Caco-2 (cell line): Measurements from ENCODE around the gene KLHL9. TPM values are rescaled to one million over a fixed set of nuclear protein-coding genes. Genes with fewer than 3 reads are reported as not detected.

Experiments used
- BruUV-seq: library from RNA; stranded (reverse); fragments of 400-500 nt; replicated peaks from 2 replicates; lab custom pipeline; 2021; lab: Mats Ljungman, UMichigan
- CTCF ChIA-PET: fragments of 300-600 bp; sonication (Branson Sonifier 250); formaldehyde crosslinking; loops from one replicate; lab custom pipeline; 2022; ENCODE audit warnings: antibody characterized with exemption; lab: Charles Lee
- POLR2A ChIA-PET: fragments of 300-600 bp; sonication (Branson Sonifier 250); formaldehyde crosslinking; loops from one replicate; lab custom pipeline; 2022; ENCODE audit warnings: antibody characterized with exemption; lab: Charles Lee
- DNase-seq, 2 experiments: peaks; one replicate each; pipeline versions ENCODE4 v3.0.0 to v3.0.0-alpha.2; 2020 to 2022
- H3K27me3 ChIP-seq: replicated peaks from 2 replicates; pipeline ENCODE4 v1.6.0; 2011; ENCODE audit warnings: low read length; ENCODE audit not compliant: control insufficient read depth, insufficient read depth
- H3K36me3 ChIP-seq: 2 replicates; pipeline ENCODE4 v1.5.1; 2011; ENCODE audit warnings: low read length; ENCODE audit not compliant: control insufficient read depth, insufficient read depth
- H3K4me1 ChIP-seq: fragments of 250-450 bp; sonication (Bioruptor Pico); 2 replicates; pipeline ENCODE4 v1.5.1; 2020; ENCODE audit warnings: mild to moderate bottlenecking
- H3K4me3 ChIP-seq: 2 replicates; pipeline ENCODE4 v1.5.1; 2011; ENCODE audit warnings: low read depth, mild to moderate bottlenecking, control low read depth, low read length
- H3K9me3 ChIP-seq: fragments of 250-450 bp; sonication (Bioruptor Pico); 2 replicates; pipeline ENCODE4 v1.5.1; 2020; ENCODE audit warnings: mild to moderate bottlenecking, moderate library complexity
- H3K27ac Mint-ChIP-seq: one replicate; pipeline ENCODE4 v1.8.0; 2022; ENCODE audit warnings: mixed read lengths; ENCODE audit not compliant: unreplicated experiment
- H3K27me3 Mint-ChIP-seq: one replicate; pipeline ENCODE4 v1.8.0; 2022; ENCODE audit warnings: mixed read lengths; ENCODE audit not compliant: insufficient read depth, unreplicated experiment
- H3K36me3 Mint-ChIP-seq: one replicate; pipeline ENCODE4 v1.8.0; 2022; ENCODE audit warnings: mild to moderate bottlenecking, mixed read lengths; ENCODE audit not compliant: insufficient read depth, unreplicated experiment
- H3K4me1 Mint-ChIP-seq: one replicate; pipeline ENCODE4 v1.8.0; 2022; ENCODE audit warnings: low read depth, mixed read lengths; ENCODE audit not compliant: unreplicated experiment
- H3K4me3 Mint-ChIP-seq: one replicate; pipeline ENCODE4 v1.8.0; 2022; ENCODE audit warnings: mild to moderate bottlenecking, moderate library complexity, mixed read lengths; ENCODE audit not compliant: unreplicated experiment
- H3K9me3 Mint-ChIP-seq: one replicate; pipeline ENCODE4 v1.8.0; 2022; ENCODE audit warnings: mixed read lengths; ENCODE audit not compliant: unreplicated experiment
- intact Hi-C: fragments of 100-400 bp; cut with micrococcal nuclease; formaldehyde crosslinking; loops from one replicate; pipeline ENCODE4 v1.10.0; 2022; ENCODE audit not compliant: unreplicated experiment
- total RNA-seq: library from RNA; stranded (reverse); gene quantifications from 2 replicates; pipeline ENCODE4 v1.2.3, GENCODE V29; 2022
- TF ChIP-seq, protein P1 (sequence below), 2 experiments: fragments of 200-600 bp in 1 of 2; IDR thresholded peaks; 1 replicate in 1 of 2; 2 replicates in 1 of 2; pipeline versions ENCODE4 v1.5.1 to v1.8.0; 2011 to 2022; ENCODE audit warnings: antibody characterized with exemption in 1 of 2, control low read depth in 1 of 2, inconsistent platforms in 1 of 2, low read depth in 1 of 2, low read length in 1 of 2, mild to moderate bottlenecking in 1 of 2, moderate library complexity in 1 of 2; ENCODE audit not compliant: insufficient read depth in 1 of 2, severe bottlenecking in 1 of 2, unreplicated experiment in 1 of 2

The KLHL9 gene
- total RNA-seq, 1 experiment from 2014 or later, result 13.5 TPM

DNA sequence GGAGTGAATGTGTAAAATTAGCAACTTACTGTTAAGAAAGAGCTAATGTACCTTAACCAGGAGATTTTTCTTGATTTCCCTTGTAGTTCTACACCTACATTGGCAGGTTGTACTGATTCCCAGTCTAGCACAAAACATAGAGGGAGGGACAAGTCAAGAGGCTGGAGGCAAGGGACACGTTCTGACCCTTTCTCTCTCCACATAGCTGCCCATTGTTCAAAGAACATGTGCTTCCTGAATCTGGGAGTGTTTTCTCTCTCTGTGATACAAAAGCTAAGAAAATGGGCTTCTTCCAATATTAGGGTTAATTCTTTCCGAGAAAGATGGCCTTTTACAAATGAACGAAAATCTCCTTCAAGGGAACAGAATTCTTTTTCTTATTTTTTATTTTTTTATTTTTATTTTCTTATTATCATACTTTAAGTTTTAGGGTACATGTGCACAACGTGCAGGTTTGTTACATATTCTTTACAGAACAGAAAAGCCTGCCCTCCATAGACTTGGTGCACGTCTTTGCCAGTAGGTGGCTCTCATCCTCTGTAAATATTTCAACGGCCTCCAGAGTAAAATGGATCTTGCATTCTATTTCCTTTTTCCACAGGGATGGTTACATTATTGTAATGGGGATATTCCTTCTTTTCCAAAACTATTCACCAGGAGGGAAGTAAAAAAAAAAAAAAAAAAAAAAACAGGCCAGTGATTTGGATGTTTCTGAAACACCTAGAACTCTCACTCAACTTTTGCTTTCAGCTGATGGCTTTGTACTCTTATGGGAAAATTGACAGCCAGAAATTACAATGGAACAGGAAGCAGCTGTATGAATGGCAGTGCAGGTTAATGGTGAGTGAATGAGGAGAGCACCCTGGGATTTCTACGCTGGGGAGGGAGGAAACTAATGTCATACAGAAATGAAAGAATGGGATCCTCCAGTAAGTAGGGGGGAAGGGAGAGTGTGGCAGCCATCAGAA, 17.0 kb downstream of the KLHL9 start:
- H3K9me3 Mint-ChIP-seq, result no peaks in the 10 kb centered on the region
- H3K27me3 ChIP-seq, result no peaks in the 10 kb centered on the region
- BruUV-seq, result no TSS peak
- POLR2A ChIA-PET, result no interaction called here
- intact Hi-C loops, result loop anchor here (1.0 to 10.0 kb wide), 4 partner anchors 78 to 471 kb away; partner anchors contain the start of gene IFNA4
- CTCF ChIA-PET, result interaction anchor here (0.6 to 1.3 kb wide), 7 partner anchors 15 to 1102 kb away, joined by 3 to 9 read pairs (median 4); no protein-coding TSS in a partner anchor
- peaks cover 5% of the 10 kb centered on the region for H3K4me1 Mint-ChIP-seq
- peaks cover 11% of the 10 kb centered on the region for H3K36me3 Mint-ChIP-seq
- TF ChIP-seq, protein P1, sequence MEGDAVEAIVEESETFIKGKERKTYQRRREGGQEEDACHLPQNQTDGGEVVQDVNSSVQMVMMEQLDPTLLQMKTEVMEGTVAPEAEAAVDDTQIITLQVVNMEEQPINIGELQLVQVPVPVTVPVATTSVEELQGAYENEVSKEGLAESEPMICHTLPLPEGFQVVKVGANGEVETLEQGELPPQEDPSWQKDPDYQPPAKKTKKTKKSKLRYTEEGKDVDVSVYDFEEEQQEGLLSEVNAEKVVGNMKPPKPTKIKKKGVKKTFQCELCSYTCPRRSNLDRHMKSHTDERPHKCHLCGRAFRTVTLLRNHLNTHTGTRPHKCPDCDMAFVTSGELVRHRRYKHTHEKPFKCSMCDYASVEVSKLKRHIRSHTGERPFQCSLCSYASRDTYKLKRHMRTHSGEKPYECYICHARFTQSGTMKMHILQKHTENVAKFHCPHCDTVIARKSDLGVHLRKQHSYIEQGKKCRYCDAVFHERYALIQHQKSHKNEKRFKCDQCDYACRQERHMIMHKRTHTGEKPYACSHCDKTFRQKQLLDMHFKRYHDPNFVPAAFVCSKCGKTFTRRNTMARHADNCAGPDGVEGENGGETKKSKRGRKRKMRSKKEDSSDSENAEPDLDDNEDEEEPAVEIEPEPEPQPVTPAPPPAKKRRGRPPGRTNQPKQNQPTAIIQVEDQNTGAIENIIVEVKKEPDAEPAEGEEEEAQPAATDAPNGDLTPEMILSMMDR (IDR thresholded peaks at IDR 0.05; ENCODE audit: insufficient read depth in 1 of 2, low read depth in 1 of 2, low read length in 1 of 2, severe bottlenecking in 1 of 2, unreplicated experiment in 1 of 2), result peak; percentile 48 to 65
- peaks cover 9% of the 10 kb centered on the region for H3K27me3 Mint-ChIP-seq
- DNase-seq, result peak in 1 of 2 experiments; percentile 39
- H3K9me3 ChIP-seq, result no peaks in the 10 kb centered on the region
- no peak overlapping the region for H3K4me3 ChIP-seq
- no peaks in the 10 kb centered on the region for H3K36me3 ChIP-seq
- H3K27ac Mint-ChIP-seq, result no peak overlapping the region
- H3K4me1 ChIP-seq, result no peaks in the 10 kb centered on the region
- H3K4me3 Mint-ChIP-seq, result no peak overlapping the region

DNA sequence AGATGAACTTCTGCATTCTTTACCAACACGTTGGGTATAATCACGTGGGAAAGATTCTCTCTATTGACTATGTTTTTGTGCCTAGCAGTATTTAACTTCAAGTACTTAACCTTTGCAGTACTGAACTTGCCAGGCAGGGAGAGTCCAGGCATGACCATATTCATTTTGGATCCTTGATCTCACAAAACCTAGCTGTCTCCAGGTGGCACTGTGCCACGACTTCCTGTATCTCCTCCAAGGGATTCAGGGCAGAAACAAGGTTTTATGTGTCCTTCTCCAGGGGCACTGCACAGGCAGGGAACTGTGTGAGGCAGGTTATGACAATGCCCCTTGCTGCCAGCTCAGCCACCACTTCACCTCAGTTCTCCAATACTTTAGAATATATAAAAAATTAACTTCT, 18.3 kb downstream of the KLHL9 start:
- Histone ChIP-seq H3K27me3 (no peaks in the 10 kb centered on the region), H3K4me1 (no peaks in the 10 kb centered on the region), H3K4me3 (no peak overlapping the region), H3K36me3 (no peaks in the 10 kb centered on the region), H3K9me3 (no peaks in the 10 kb centered on the region)
- Mint-ChIP-seq H3K4me3 (no peak overlapping the region), H3K27me3 (peaks cover 9% of the 10 kb centered on the region), H3K27ac (no peak overlapping the region), H3K4me1 (peaks cover 5% of the 10 kb centered on the region), H3K36me3 (peaks cover 6% of the 10 kb centered on the region), H3K9me3 (no peaks in the 10 kb centered on the region)
- no peak for DNase-seq
- no TSS peak for BruUV-seq
- ChIA-PET CTCF (interaction anchor here (0.7 kb wide), 1 partner anchor 75 kb away, joined by 3 read pairs; no protein-coding TSS in a partner anchor), POLR2A (no interaction called here)
- intact Hi-C loops, result loop anchor here (10.0 kb wide), 1 partner anchor 132 kb away; the partner anchor contains the start of gene IFNA4
- TF ChIP-seq, protein P1 (IDR thresholded peaks at IDR 0.05; ENCODE audit: insufficient read depth in 1 of 2, low read depth in 1 of 2, low read length in 1 of 2, severe bottlenecking in 1 of 2, unreplicated experiment in 1 of 2), result no peak

DNA sequence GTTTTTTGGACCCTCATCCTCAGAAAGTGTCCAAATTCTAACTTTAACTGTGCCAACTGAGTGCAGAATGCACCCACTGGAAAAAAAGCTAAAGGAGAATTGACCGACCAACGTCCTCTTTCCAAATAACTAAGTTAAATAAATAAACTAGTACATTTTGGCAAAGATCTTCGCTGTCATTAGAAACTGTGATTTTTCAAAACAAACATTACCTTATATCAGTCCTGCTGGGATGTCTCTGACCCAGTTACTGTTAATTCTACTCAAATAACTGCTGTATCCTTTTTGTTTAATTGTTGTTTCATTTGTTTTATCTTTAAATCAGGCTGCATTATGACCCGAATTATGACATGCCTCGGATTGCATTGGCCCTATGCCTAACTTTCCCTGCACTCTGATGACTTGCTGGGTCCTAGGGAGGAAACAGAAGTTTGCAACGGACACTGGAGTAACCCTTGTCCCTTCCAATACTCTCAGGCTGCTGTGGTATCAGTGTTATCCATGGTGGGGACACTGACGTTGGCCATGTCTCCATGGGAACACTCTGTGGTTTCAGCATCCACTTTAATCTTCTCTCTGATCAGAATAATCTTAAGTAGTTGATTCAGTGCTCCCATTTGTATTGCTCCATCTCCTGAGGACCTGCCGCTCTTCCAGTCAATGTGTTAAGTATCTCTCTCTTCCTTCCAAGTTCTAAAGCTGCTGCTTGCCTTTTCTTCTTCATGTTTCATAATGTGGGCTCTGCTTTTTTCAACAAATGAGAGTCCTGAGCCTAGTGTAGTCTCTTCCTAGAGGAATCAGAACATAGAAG, 19.0 kb downstream of the KLHL9 start:
- ChIA-PET POLR2A (no interaction called here), CTCF (interaction anchor here (0.7 kb wide), 1 partner anchor 76 kb away, joined by 3 read pairs; no protein-coding TSS in a partner anchor)
- BruUV-seq, result no TSS peak

More for the DNA sequence above, 19.0 kb downstream of the KLHL9 start:
- Histone ChIP-seq H3K27me3 (no peaks in the 10 kb centered on the region), H3K4me1 (no peaks in the 10 kb centered on the region), H3K4me3 (no peak overlapping the region), H3K9me3 (no peaks in the 10 kb centered on the region), H3K36me3 (no peaks in the 10 kb centered on the region)
- H3K4me3 Mint-ChIP-seq, result no peak overlapping the region
- no peak for DNase-seq
- intact Hi-C loops, result loop anchor here (10.0 kb wide), 1 partner anchor 131 kb away; the partner anchor contains the start of gene IFNA4
- peaks cover 5% of the 10 kb centered on the region for H3K4me1 Mint-ChIP-seq
- peaks cover 6% of the 10 kb centered on the region for H3K36me3 Mint-ChIP-seq
- TF ChIP-seq, protein P1 (IDR thresholded peaks at IDR 0.05; ENCODE audit: insufficient read depth in 1 of 2, low read depth in 1 of 2, low read length in 1 of 2, severe bottlenecking in 1 of 2, unreplicated experiment in 1 of 2), result no peak
- peaks cover 9% of the 10 kb centered on the region for H3K27me3 Mint-ChIP-seq
- H3K27ac Mint-ChIP-seq, result no peak overlapping the region
- H3K9me3 Mint-ChIP-seq, result no peaks in the 10 kb centered on the region
